SK-N-SH (cell line): ENCODE results near the gene SHC3. TPM values are rescaled to one million over a fixed set of nuclear protein-coding genes. Genes with fewer than 3 reads are reported as not detected.

Experiments used
- CTCF ChIA-PET: fragments of 300-600, 350-600 bp; formaldehyde crosslinking; extraction: SDS; loops from one replicate; lab custom pipeline; 2021; lab: Yijun Ruan, JAX
- POLR2A ChIA-PET: fragments of 350-600 bp; sonication (Branson Sonifier 250); formaldehyde crosslinking; extraction: SDS; loops from one replicate; lab custom pipeline; 2020; ENCODE audit warnings: antibody characterized with exemption, inconsistent platforms; lab: Yijun Ruan, JAX
- DNase-seq: peaks from one replicate; pipeline ENCODE4 v3.0.0; 2012
- H2AFZ ChIP-seq: fragments of 200-600 bp; sonication (generic); 2 replicates; pipeline ENCODE4 v1.8.1; 2016; ENCODE audit warnings: antibody characterized with exemption, mild to moderate bottlenecking, low read depth
- H3F3A ChIP-seq: fragments of 200-600 bp; sonication (generic); replicated peaks from 2 replicates; pipeline ENCODE3; 2016; ENCODE audit warnings: antibody characterized with exemption, mild to moderate bottlenecking; ENCODE audit not compliant: insufficient read depth
- H3K27ac ChIP-seq, 2 experiments: fragments of 200-500 bp in 1 of 2; fragments of 200-600 bp in 1 of 2; sonication (Bioruptor generic) in 1 of 2; sonication (generic), shearing (Covaris generic) in 1 of 2; 2 replicates each; pipeline versions ENCODE4 v1.5.1 to v1.6.1; 2014 to 2016; ENCODE audit warnings: low read depth in 2 of 2, inconsistent platforms in 1 of 2, low read length in 1 of 2, mild to moderate bottlenecking in 1 of 2, mixed read lengths in 1 of 2
- H3K27me3 ChIP-seq: fragments of 200-600 bp; sonication (generic), shearing (Covaris generic); 2 replicates; pipeline ENCODE4 v1.6.1; 2016; ENCODE audit warnings: mixed run types; ENCODE audit not compliant: insufficient read depth
- H3K36me3 ChIP-seq, 2 experiments: fragments of 200-500 bp in 1 of 2; fragments of 200-600 bp in 1 of 2; sonication (Bioruptor generic) in 1 of 2; sonication (generic) in 1 of 2; replicated peaks in 1 of 2; 2 replicates each; pipeline versions ENCODE3 to v1.5.1; 2014 to 2016; ENCODE audit warnings: low read length in 1 of 2, mild to moderate bottlenecking in 1 of 2; ENCODE audit not compliant: insufficient read depth in 2 of 2, control insufficient read depth in 1 of 2
- H3K4me1 ChIP-seq, 2 experiments: fragments of 200-500 bp in 1 of 2; fragments of 200-600 bp in 1 of 2; sonication (Bioruptor generic) in 1 of 2; sonication (generic), shearing (Covaris generic) in 1 of 2; 2 replicates each; pipeline versions ENCODE4 v1.5.1 to v1.6.1; 2014 to 2016; ENCODE audit warnings: low read depth in 1 of 2, low read length in 1 of 2, mixed run types in 1 of 2; ENCODE audit not compliant: insufficient read depth in 2 of 2, control insufficient read depth in 1 of 2
- H3K4me2 ChIP-seq: fragments of 200-600 bp; sonication (generic), shearing (Covaris generic); 2 replicates; pipeline ENCODE4 v1.6.1; 2017; ENCODE audit warnings: mixed run types
- H3K4me3 ChIP-seq, 2 experiments: fragments of 200-500 bp in 1 of 2; fragments of 200-600 bp in 1 of 2; sonication (Bioruptor generic) in 1 of 2; sonication (generic), shearing (Covaris generic) in 1 of 2; 2 replicates each; pipeline versions ENCODE4 v1.5.1 to v1.8.1; 2014 to 2016; ENCODE audit warnings: low read depth in 2 of 2, inconsistent platforms in 1 of 2, low read length in 1 of 2, mild to moderate bottlenecking in 1 of 2, mixed read lengths in 1 of 2, moderate library complexity in 1 of 2
- H3K79me2 ChIP-seq: fragments of 200-600 bp; sonication (generic); 2 replicates; pipeline ENCODE4 v1.8.1; 2017; ENCODE audit warnings: mild to moderate bottlenecking; ENCODE audit not compliant: insufficient read depth
- H3K9ac ChIP-seq: fragments of 200-600 bp; sonication (generic); 2 replicates; pipeline ENCODE4 v1.6.1; 2017; ENCODE audit warnings: mixed run types
- H3K9me2 ChIP-seq: fragments of 200-600 bp; sonication (generic); 2 replicates; pipeline ENCODE4 v1.6.1; 2017; ENCODE audit warnings: mixed run types
- H3K9me3 ChIP-seq: fragments of 200-600 bp; sonication (generic); 2 replicates; pipeline ENCODE4 v1.6.1; 2017; ENCODE audit warnings: mixed run types, mild to moderate bottlenecking, moderate library complexity
- H4K20me1 ChIP-seq: fragments of 200-600 bp; sonication (generic); 2 replicates; pipeline ENCODE4 v1.6.1; 2017; ENCODE audit warnings: mild to moderate bottlenecking, mixed run types; ENCODE audit not compliant: insufficient read depth
- CHD2 ChIP-seq: fragments of 150-350 bp; IDR thresholded peaks from 2 replicates; pipeline ENCODE4 v1.6.1; 2018; ENCODE audit warnings: low read length; ENCODE audit not compliant: partially characterized antibody
- CTCF ChIP-seq: fragments of 200-600 bp; sonication (generic); IDR thresholded peaks from 2 replicates; pipeline ENCODE4 v1.6.1; 2017; ENCODE audit warnings: antibody characterized with exemption, mild to moderate bottlenecking, moderate library complexity
- ELF1 ChIP-seq: IDR thresholded peaks from 2 replicates; pipeline ENCODE4 v1.4.0; 2012
- EP300 ChIP-seq, 2 experiments: IDR thresholded peaks; 2 replicates each; pipeline versions ENCODE4 v1.4.0 to v1.6.1; 2012; ENCODE audit warnings: borderline replicate concordance in 1 of 2, low read depth in 1 of 2, low read length in 1 of 2
- GABPA ChIP-seq: IDR thresholded peaks from 2 replicates; pipeline ENCODE4 v1.4.0; 2012; ENCODE audit warnings: low read depth, mild to moderate bottlenecking
- GATA2 ChIP-seq: sonication (generic); formaldehyde crosslinking; IDR thresholded peaks from 2 replicates; pipeline ENCODE4 v1.5.0; 2020; ENCODE audit warnings: mild to moderate bottlenecking, missing genetic modification reagents
- JUND ChIP-seq: IDR thresholded peaks from 2 replicates; pipeline ENCODE4 v1.4.0; 2012
- MEF2A ChIP-seq: IDR thresholded peaks from 2 replicates; pipeline ENCODE4 v1.4.0; 2012; ENCODE audit warnings: low read depth, borderline replicate concordance
- NRF1 ChIP-seq: IDR thresholded peaks from 2 replicates; pipeline ENCODE4 v1.6.1; 2012; ENCODE audit warnings: low read depth, mild to moderate bottlenecking, low read length
- RFX5 ChIP-seq: IDR thresholded peaks from 2 replicates; pipeline ENCODE4 v1.6.1; 2012; ENCODE audit warnings: mild to moderate bottlenecking, improper control_type of control experiment, low read length
- SMC3 ChIP-seq: IDR thresholded peaks from 2 replicates; pipeline ENCODE4 v1.6.1; 2012; ENCODE audit warnings: low read depth, low read length, improper control_type of control experiment
- TEAD4 ChIP-seq: IDR thresholded peaks from 2 replicates; pipeline ENCODE4 v1.4.0; 2012; ENCODE audit warnings: mild to moderate bottlenecking, borderline replicate concordance; ENCODE audit not compliant: insufficient read depth
- USF2 ChIP-seq: fragments of 150-350 bp; IDR thresholded peaks from 2 replicates; pipeline ENCODE4 v1.6.1; 2017; ENCODE audit warnings: antibody characterized with exemption, low read length, low read depth, borderline replicate concordance
- polyA plus RNA-seq, 3 experiments: library from polyadenylated mRNA; depleted of rRNA; stranded (reverse); fragments of >200 nt; gene quantifications; 2 replicates each; pipeline ENCODE4 v1.2.3, GENCODE V29; 2012
- TF ChIP-seq, protein P1 (sequence below): IDR thresholded peaks from 2 replicates; pipeline ENCODE4; 2012
- TF ChIP-seq, protein P2 (sequence below): IDR thresholded peaks from 2 replicates; pipeline ENCODE4 v1.4.0; 2012; ENCODE audit warnings: low read depth
- TF ChIP-seq, protein P3 (sequence below): IDR thresholded peaks from 2 replicates; pipeline ENCODE4 v1.4.0; 2012; ENCODE audit warnings: low read depth, borderline replicate concordance
- TF ChIP-seq, protein P4 (sequence below): IDR thresholded peaks from 2 replicates; pipeline ENCODE4 v1.6.1; 2012; ENCODE audit warnings: mild to moderate bottlenecking, low read depth, low read length, moderate library complexity
- TF ChIP-seq, protein P5 (sequence below): IDR thresholded peaks from 2 replicates; pipeline ENCODE4 v1.4.0; 2012; ENCODE audit warnings: low read depth, borderline replicate concordance

The SHC3 gene
- polyA plus RNA-seq, 1 of the 3 experiments (the other 2 are of a cell fraction): 3.2 TPM

- Histone ChIP-seq H3K9me2 (no peaks in the 10 kb centered on the region), H3K9ac (no peak overlapping the region), H3K27ac (peak overlapping the region in 1 of 2 experiments; percentile 19; a peak in 2 of 4 replicates), H3K9me3 (no peaks in the 10 kb centered on the region), H3K4me1 (peaks cover 0 to 19% of the 10 kb centered on the region in 2 experiments; a peak in 1 of 4 replicates), H2AFZ (no peak overlapping the region; the same call in 1 of the 2 replicates), H3F3A (no peaks in the 10 kb centered on the region), H3K36me3 (peaks cover 0 to 12% of the 10 kb centered on the region in 2 experiments), H3K79me2 (peaks cover 87% of the 10 kb centered on the region), H3K4me3 (no peak overlapping the region), H3K4me2 (no peak overlapping the region), H3K27me3 (no peaks in the 10 kb centered on the region), H4K20me1 (no peaks in the 10 kb centered on the region)
- no peak for DNase-seq
- ChIA-PET CTCF (no interaction called here), POLR2A (no interaction called here)
- TF ChIP-seq NRF1: no peak
- TF ChIP-seq, protein P1, sequence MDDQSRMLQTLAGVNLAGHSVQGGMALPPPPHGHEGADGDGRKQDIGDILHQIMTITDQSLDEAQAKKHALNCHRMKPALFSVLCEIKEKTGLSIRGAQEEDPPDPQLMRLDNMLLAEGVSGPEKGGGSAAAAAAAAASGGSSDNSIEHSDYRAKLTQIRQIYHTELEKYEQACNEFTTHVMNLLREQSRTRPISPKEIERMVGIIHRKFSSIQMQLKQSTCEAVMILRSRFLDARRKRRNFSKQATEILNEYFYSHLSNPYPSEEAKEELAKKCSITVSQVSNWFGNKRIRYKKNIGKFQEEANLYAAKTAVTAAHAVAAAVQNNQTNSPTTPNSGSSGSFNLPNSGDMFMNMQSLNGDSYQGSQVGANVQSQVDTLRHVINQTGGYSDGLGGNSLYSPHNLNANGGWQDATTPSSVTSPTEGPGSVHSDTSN: no peak
- TF ChIP-seq USF2: no peak
- TF ChIP-seq CHD2: no peak
- TF ChIP-seq, protein P2, sequence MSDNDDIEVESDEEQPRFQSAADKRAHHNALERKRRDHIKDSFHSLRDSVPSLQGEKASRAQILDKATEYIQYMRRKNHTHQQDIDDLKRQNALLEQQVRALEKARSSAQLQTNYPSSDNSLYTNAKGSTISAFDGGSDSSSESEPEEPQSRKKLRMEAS: no peak
- TF ChIP-seq CTCF: no peak
- TF ChIP-seq, protein P3, sequence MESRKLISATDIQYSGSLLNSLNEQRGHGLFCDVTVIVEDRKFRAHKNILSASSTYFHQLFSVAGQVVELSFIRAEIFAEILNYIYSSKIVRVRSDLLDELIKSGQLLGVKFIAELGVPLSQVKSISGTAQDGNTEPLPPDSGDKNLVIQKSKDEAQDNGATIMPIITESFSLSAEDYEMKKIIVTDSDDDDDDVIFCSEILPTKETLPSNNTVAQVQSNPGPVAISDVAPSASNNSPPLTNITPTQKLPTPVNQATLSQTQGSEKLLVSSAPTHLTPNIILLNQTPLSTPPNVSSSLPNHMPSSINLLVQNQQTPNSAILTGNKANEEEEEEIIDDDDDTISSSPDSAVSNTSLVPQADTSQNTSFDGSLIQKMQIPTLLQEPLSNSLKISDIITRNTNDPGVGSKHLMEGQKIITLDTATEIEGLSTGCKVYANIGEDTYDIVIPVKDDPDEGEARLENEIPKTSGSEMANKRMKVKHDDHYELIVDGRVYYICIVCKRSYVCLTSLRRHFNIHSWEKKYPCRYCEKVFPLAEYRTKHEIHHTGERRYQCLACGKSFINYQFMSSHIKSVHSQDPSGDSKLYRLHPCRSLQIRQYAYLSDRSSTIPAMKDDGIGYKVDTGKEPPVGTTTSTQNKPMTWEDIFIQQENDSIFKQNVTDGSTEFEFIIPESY: no peak
- no peak for TF ChIP-seq JUND
- TF ChIP-seq MEF2A: no peak
- no peak for TF ChIP-seq ELF1
- TF ChIP-seq EP300 (IDR thresholded peaks at IDR 0.05; ENCODE audit: borderline replicate concordance in 1 of 2, low read depth in 1 of 2, low read length in 1 of 2): no peak
- TF ChIP-seq SMC3: no peak
- TF ChIP-seq, protein P4, sequence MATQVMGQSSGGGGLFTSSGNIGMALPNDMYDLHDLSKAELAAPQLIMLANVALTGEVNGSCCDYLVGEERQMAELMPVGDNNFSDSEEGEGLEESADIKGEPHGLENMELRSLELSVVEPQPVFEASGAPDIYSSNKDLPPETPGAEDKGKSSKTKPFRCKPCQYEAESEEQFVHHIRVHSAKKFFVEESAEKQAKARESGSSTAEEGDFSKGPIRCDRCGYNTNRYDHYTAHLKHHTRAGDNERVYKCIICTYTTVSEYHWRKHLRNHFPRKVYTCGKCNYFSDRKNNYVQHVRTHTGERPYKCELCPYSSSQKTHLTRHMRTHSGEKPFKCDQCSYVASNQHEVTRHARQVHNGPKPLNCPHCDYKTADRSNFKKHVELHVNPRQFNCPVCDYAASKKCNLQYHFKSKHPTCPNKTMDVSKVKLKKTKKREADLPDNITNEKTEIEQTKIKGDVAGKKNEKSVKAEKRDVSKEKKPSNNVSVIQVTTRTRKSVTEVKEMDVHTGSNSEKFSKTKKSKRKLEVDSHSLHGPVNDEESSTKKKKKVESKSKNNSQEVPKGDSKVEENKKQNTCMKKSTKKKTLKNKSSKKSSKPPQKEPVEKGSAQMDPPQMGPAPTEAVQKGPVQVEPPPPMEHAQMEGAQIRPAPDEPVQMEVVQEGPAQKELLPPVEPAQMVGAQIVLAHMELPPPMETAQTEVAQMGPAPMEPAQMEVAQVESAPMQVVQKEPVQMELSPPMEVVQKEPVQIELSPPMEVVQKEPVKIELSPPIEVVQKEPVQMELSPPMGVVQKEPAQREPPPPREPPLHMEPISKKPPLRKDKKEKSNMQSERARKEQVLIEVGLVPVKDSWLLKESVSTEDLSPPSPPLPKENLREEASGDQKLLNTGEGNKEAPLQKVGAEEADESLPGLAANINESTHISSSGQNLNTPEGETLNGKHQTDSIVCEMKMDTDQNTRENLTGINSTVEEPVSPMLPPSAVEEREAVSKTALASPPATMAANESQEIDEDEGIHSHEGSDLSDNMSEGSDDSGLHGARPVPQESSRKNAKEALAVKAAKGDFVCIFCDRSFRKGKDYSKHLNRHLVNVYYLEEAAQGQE: no peak
- no peak for TF ChIP-seq RFX5
- TF ChIP-seq TEAD4: no peak
- TF ChIP-seq, protein P5, sequence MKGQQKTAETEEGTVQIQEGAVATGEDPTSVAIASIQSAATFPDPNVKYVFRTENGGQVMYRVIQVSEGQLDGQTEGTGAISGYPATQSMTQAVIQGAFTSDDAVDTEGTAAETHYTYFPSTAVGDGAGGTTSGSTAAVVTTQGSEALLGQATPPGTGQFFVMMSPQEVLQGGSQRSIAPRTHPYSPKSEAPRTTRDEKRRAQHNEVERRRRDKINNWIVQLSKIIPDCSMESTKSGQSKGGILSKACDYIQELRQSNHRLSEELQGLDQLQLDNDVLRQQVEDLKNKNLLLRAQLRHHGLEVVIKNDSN: no peak
- no peak for TF ChIP-seq GATA2
- TF ChIP-seq GABPA: no peak
These were observed 13.3 kb downstream of the SHC3 start for GRCh38 chr9:89165341-89165740.
